ENCODE data around the gene RGSL1.

RGSL1 gene

DNA sequence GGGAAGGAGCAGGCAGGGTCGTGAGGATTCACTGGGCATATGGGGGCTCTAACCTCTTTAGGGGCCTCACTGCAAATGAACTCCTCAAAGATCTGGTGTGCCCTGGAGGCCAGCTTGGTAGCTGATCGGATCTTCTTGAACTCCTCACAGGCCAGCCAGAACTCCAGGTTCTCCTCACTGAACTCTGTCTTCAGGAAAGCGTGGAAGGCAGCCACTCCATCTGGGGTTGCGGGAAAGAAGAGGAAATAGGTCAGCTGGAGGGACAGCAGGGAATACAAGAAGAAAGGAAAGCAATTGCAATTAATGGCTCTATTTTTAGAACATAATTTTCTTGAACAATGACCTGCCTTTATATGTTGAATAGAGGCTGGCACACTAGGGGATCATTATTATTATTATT lies 152.0 kb downstream of the RGSL1 start:
- Histone ChIP-seq H3K27ac (ENCODE audit: low read depth, low read length) (peak overlapping the region; percentile 67), H3K9me2 (replicated peaks; ENCODE audit: insufficient read depth, low read length) (no peaks in the 10 kb centered on the region), H3F3A (ENCODE audit: insufficient read depth) (peaks cover 23% of the 10 kb centered on the region), H2AFZ (ENCODE audit: low read depth, low read length, severe bottlenecking) (no peak overlapping the region), H3K9me3 (ENCODE audit: insufficient read depth, low read length) (no peaks in the 10 kb centered on the region), H3K9ac (ENCODE audit: low read length) (peak overlapping the region; percentile 80), H4K20me1 (ENCODE audit: low read depth, low read length) (no peaks in the 10 kb centered on the region; the same call in 1 of the 2 replicates), H3K36me3 (ENCODE audit: low read length) (no peaks in the 10 kb centered on the region; the same call in none of the 2 replicates), H3K4me3 (ENCODE audit: insufficient read depth, low read length, poor library complexity, severe bottlenecking) (peak overlapping the region; percentile 75), H3K79me2 (ENCODE audit: insufficient read depth, low read length) (peaks cover 19% of the 10 kb centered on the region), H3K27me3 (ENCODE audit: low read length) (no peaks in the 10 kb centered on the region), H3K4me2 (ENCODE audit: low read depth, low read length, poor library complexity, severe bottlenecking) (peak overlapping the region; percentile 83)
- TF ChIP-seq CTCF (IDR thresholded peaks at IDR 0.05; ENCODE audit: insufficient read depth, low read length, poor library complexity, severe bottlenecking) (no peak), EZH2phosphoT487 (conservative IDR thresholded peaks at IDR 0.05; ENCODE audit: low read length) (no peak)

DNA sequence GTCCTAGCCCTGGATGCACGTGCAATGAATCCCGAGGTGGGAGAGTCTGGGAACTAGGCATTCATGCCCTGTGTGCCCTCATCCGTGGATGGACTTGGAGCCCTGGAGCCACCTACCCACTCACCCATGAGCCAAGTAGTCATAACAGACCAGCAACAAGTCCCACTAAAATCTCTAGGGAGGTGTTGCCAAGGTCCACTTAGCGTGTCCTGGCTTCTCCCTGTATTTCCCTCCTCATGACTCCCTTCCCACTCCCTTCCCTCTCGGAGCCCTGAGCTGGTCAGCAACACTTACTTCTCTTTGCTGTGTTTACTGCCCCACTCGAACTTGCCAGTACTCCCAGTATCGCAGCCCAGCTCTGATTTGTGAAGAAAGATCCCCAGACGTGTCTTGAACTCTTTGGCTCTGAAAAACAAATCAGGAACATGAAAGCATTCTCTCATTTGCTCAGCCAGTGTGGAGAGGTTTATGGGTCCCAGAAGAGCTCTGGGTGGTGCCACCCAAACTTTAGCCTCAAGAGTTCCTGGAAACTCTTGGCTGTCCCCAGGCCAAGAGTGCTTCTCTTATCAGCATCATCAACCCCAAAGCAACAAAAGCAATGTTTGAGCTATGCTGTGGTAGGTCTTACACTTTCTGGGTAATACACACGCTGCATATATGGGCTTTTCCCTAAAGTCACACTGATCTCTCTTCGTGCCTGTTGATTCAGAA lies 153.1 kb downstream of the RGSL1 start:
- H3K9me2 ChIP-seq (replicated peaks; ENCODE audit: insufficient read depth, low read length) = no peaks in the 10 kb centered on the region
- H3K27me3 ChIP-seq (ENCODE audit: low read length) = no peaks in the 10 kb centered on the region
- H4K20me1 ChIP-seq (ENCODE audit: low read depth, low read length) = no peaks in the 10 kb centered on the region; the same call in 1 of the 2 replicates
- peak overlapping the region; percentile 67 for H3K27ac ChIP-seq (ENCODE audit: low read depth, low read length)
- H3K9ac ChIP-seq (ENCODE audit: low read length) = peak overlapping the region; percentile 80
- H3K9me3 ChIP-seq (ENCODE audit: insufficient read depth, low read length) = no peaks in the 10 kb centered on the region
- peak overlapping the region; percentile 75 for H3K4me3 ChIP-seq (ENCODE audit: insufficient read depth, low read length, poor library complexity, severe bottlenecking)
- H3K36me3 ChIP-seq (ENCODE audit: low read length) = no peaks in the 10 kb centered on the region; the same call in none of the 2 replicates
- peaks cover 23% of the 10 kb centered on the region for H3F3A ChIP-seq (ENCODE audit: insufficient read depth)
- no peak overlapping the region for H2AFZ ChIP-seq (ENCODE audit: low read depth, low read length, severe bottlenecking)
- H3K4me2 ChIP-seq (ENCODE audit: low read depth, low read length, poor library complexity, severe bottlenecking) = peak overlapping the region; percentile 83
- TF ChIP-seq CTCF (IDR thresholded peaks at IDR 0.05; ENCODE audit: insufficient read depth, low read length, poor library complexity, severe bottlenecking) = no peak
- no peak for TF ChIP-seq EZH2phosphoT487 (conservative IDR thresholded peaks at IDR 0.05; ENCODE audit: low read length)
- H3K79me2 ChIP-seq (ENCODE audit: insufficient read depth, low read length) = peaks cover 19% of the 10 kb centered on the region

- peak overlapping the region; percentile 75 for H3K4me3 ChIP-seq (ENCODE audit: insufficient read depth, low read length, poor library complexity, severe bottlenecking)
- no peaks in the 10 kb centered on the region for H3K27me3 ChIP-seq (ENCODE audit: low read length)
- no peaks in the 10 kb centered on the region for H3K9me3 ChIP-seq (ENCODE audit: insufficient read depth, low read length)
- no peaks in the 10 kb centered on the region for H3K9me2 ChIP-seq (replicated peaks; ENCODE audit: insufficient read depth, low read length)
- peak overlapping the region; percentile 25 for H2AFZ ChIP-seq (ENCODE audit: low read depth, low read length, severe bottlenecking)
- peaks cover 19% of the 10 kb centered on the region for H3F3A ChIP-seq (ENCODE audit: insufficient read depth)
- H4K20me1 ChIP-seq (ENCODE audit: low read depth, low read length) = no peaks in the 10 kb centered on the region; the same call in 1 of the 2 replicates
- H3K79me2 ChIP-seq (ENCODE audit: insufficient read depth, low read length) = peaks cover 19% of the 10 kb centered on the region
- peak overlapping the region; percentile 67 for H3K27ac ChIP-seq (ENCODE audit: low read depth, low read length)
- H3K9ac ChIP-seq (ENCODE audit: low read length) = peak overlapping the region; percentile 80
- peak overlapping the region; percentile 83 for H3K4me2 ChIP-seq (ENCODE audit: low read depth, low read length, poor library complexity, severe bottlenecking)
- TF ChIP-seq EZH2phosphoT487 (conservative IDR thresholded peaks at IDR 0.05; ENCODE audit: low read length) = no peak
- no peak for TF ChIP-seq CTCF (IDR thresholded peaks at IDR 0.05; ENCODE audit: insufficient read depth, low read length, poor library complexity, severe bottlenecking)
- no peaks in the 10 kb centered on the region; the same call in none of the 2 replicates for H3K36me3 ChIP-seq (ENCODE audit: low read length)
Observed at GRCh38 chr1:182603646-182604174, 153.8 kb downstream of the RGSL1 start.
